Stimulated activated CD8-positive, alpha-beta memory T cell treated with anti-CD3 and anti-CD28 coated beads, Interleukin-2, amount 100 ng/mL, for 1 hour (primary cell): ENCODE measurements around the gene HGS.
"Not testable (repeated sequence)": the region's sequence is repeated elsewhere in the genome, so short reads cannot be mapped to it uniquely, and the experiment has no call there.

ENCODE experiments used
- DNase-seq, 2 donors: peaks; one replicate each; pipeline ENCODE4 v3.0.0-alpha.2; 2020; ENCODE audit warnings: low read depth in 2 of 2

The HGS gene

DNA sequence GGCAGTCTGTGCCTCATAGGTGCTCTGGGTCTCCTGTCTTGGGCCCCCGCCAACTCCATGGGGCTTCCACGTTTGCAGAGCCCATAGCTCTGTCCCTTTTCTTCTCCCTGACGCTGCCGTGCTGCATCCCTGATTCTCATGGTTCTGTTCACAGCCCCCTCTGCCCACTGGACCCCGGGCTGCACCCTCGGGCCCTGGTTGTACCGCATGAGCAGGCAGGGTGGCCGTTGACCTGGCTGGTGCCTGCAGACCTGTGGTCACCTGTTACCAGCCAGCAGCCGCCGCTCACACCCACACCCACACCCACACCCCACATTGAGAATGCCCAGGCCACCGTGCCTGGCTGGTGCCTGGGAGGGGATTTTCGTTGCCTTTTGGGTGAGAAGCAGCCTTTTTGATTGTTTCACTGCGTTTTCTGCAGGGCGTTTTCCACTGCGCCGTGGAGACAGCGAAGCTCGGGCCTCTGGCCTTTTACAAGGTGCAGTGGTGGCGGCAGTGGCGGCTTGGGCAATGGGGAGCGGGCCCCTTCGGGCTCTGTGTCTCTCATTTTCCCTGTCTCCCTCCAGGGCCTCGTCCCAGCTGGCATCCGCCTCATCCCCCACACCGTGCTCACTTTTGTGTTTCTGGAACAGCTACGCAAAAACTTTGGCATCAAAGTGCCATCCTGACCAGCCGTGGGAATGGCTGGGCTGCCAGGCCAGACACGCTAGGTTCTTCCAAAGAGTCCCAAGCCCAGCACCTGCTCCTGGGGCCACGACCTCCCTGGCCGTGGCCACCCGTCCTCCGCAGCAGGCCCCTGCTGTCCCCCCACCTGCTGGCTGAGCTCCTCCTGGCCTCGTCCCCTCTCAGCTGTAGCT is 35.8 kb downstream of the HGS start:
- no peak for DNase-seq

DNA sequence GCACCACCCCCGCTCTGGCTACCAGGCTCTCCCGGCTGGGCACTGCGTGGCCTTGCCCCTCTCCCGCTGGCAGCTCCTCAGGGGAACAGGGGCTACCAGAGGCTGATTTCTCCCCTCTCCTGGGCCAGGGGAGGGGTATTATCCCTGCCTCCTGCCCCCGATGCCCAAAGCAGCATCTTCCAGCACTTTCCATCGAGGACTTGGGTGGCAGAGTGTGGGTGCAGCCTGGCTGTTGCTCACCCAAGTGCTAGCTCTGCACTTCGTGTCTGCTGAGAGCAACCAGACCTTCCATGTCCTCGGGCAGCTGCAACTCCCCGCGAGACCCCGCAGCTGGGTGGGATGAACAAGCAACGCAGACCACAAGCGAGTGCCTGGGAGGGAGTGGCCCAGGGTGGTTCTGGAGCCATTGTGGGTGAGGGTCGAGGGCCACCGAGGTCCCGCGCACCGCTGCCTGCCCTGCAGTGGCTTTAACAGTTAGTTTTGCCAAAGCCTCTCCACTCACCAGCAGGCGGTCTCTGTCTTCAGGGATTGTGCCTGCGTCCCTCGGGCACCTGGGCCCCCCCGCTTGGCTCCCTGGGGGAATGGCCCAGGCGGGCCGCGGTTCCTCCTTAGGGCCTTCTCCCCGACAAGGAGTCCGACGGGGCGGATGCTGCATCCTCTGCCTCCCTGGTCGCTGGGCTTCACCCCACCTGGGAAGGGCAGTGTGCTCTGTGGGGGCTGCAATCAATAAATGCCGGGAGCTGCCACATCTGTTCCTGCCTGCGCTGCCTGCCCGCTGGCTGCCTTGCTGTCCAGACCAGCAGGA is 36.7 kb downstream of the HGS start:
- DNase-seq = no peak

DNA sequence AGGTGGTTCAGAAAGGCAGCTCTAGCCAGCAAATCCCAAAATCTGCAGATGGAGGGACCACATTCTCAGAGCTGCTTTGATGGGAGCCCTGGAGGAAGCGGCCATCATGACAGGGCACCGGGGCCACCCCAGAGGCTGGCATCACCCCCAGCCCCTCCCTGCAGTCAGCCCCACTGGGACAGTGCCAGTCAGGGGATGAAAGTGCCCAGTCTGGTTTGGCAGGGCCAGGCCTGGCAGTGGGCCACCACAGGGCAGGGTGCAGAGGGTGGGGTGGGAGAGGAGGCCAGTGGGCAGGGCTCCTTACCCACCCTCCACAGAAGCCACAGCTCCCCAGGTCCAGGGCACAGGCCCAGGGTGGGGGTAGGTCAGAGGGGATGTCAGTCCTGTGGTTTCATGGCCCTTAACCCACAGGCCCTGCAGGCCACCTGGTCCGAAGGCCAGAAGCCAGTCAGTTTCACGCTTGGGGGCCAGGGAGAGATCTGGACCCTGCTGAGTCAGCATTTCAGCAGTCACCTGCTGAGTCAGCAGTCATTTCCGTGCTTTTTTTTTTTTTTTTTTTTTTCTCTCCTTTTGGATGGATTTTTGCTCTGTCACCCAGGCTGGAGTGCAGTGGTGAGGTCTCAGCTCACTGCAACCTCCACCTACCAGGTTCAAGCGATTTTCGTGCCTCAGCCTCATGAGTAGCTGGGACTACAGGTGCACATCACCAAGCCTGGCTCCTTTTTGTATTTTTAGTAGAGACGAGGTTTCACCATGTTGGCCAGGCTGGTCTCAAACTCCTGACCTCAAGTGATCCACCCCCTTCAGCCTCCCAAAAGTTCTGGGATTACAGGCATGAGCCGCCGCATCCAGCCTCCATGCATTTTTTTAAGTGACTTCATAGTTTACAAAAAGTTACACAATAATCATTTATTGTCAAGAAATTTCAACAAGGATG is 38.6 kb downstream of the HGS start:
- no peak for DNase-seq

DNA sequence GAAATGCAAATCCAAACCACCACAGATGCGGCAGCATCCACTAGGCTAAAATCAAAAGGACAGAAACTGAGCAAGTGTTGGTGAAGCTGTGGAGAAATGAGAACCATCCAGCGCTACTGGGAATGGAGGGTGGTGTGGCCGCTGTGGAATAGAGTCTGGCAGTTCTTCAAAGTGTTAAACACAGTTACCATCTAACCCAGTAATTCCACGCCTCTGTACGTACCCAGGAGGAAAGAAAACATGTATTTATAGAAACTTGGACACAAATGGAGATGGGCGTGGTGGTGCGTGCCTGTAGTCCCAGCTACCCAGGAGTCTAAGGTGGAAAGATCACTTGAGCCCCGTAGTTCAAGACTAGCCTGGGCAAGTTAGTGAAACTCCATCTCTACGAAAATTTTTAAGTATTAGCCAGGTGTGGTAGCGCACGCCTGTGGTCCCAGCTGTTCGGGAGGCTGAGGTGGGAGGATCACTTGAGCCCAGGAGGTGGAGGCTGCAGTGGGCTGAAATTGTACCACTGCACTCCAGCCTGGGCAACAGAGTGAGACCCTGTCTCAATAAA is 39.9 kb downstream of the HGS start:
- no peak for DNase-seq

DNA sequence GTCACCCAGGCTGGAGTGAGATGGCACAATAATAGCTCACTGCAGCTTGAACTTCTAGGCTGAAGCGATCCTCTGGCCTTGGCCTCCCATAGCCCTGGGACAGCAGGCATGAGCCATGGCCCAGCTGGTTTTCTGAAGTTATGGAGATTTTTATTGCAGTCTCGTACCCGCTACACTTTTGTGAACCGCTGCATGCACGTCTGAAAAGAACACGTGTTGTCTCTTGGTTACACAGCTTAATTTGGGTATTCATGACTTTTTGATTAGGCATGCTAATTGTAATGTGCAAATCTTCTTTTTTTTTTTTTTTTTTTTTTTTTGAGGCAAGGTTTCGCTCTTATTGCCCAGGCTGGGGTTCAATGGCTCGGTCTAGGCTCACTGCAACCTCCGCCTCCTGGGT is 41.6 kb downstream of the HGS start:
- no peak for DNase-seq

DNA sequence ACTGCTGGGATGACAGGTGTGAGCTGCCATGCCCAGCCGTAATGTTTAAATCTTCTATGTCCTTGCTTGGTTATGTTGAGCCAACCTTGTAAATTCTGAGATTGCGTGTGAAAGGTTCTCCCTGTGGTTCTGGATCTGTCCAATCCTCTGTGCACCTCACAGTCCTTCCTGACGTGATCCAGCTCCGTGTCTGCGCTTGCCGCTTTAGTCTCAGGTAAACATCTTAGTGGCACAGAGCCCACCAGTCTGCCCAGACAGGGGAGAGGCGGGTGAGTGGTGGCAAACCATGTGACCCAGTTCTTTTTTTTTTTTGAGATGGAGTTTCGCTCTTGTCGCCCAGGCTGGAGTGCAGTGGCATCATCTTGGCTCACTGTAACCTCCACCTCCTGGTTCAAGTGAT is 42.2 kb downstream of the HGS start:
- no peak for DNase-seq

DNA sequence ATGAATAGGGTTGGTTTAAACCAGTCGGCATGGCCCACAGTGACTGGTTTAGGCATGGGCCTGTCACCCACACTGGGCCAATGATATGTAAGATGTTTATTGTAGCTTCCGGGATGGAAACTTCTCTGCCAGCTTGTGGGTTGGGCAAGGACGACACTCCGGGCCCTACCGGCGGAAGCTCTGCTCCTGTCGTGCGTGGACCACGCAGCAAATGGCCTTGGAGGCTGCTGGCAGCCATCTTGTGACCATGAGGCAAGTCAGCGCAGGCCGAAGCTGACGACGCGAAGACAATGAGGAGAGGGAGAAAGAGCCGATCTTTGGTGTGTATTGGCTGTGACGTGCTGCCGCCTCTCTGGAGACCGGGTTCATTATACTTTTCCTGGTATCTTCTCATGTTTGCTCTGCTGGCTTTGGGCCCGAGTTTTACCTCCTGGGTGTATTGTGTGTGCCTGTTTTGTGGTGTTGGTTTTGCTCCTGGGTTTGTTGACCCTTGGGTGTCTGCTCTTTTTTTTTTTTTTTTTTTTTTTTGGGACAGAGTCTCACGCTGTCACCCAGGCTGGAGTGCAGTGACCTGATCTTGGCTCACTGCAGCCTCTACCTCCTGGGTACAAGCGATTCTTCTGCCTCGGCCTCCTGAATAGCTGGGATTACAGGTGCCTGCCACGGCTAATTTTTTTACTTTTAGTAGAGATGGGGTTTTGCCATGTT is 43.7 kb downstream of the HGS start:
- DNase-seq = no peak

DNA sequence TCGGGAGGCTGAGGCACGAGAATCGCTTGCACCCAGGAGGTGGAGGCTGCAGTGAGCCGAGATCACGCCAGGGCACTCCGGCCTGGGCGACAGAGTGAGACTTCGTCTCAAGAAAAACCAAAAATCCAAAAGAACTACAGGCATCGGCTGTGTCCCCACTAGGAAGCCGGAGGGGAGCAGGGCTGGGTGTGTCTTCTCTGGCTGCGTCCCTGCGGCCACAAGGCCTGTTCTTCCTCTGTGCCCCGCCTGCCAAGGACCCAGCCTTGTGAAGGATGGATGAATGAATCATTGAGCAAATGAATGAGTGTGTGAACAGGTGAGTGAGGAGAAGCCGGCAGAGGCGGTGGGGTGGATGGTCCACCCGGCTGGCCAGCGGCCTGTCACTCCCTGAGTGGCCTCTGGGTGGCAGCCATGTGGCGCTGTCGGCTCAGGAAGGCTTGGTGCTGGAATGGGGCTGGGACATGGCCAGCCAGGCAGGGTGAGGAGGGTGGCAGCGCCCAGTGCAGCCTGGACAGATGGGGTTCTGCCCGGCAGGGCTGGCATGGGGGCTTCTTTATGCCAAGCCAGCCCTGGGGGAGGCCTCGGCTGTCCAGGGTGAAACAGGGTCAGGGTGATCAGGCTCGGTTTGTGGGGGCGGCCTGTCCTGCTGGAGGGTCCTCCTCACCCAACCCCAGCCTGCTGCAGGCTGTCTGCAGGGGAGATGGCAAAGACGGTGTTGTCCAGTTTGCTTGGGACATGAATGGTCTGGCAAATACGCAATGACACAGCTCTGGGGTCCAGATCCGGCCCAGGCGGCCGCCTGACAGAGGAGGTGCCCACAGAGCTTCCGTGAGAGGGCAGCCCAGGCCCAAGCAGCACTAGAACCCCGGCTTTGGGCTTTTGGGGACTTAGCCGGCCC is 49.9 kb downstream of the HGS start:
- no peak for DNase-seq

DNA sequence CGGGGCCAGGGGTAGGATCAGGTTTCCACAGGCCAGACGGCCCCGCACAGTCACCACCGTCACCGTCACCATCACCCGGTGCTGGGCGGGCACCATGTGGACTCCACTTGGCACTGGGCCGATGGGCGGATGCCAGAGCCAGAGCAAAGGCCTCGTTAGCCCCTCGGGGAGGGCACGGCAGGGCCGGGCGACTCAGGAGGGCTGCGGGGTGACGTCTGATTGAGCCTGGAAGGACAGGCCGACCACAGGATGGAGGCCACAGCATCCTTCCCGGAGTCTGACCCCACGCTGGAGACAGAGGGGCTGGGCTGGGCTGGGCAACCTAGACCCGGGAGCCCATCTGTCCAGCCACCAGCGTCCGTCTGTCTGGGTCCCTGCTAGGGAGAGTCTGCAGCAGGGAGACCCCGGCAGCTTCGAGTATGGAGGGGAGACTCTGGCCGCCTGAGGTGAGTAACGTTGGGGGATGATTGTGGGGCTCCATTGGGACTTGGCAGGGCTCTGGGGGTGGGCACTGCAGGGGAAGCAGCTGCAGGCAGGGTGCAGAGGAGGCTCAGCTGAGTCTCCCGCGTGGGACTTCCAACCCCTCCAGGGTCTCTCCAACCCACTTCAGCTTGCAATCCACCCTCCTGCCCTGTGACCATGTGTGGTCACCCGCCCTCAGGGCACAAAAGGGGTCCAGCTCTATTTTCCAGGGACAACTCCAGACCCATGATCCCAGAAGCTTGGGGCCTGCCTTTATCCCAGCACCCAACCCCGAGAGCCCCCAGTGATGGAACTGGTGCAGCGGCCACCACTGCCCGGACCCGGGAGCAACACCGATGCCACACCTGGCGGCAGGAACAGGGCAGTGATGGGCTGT is 50.8 kb downstream of the HGS start:
- DNase-seq = no peak

DNA sequence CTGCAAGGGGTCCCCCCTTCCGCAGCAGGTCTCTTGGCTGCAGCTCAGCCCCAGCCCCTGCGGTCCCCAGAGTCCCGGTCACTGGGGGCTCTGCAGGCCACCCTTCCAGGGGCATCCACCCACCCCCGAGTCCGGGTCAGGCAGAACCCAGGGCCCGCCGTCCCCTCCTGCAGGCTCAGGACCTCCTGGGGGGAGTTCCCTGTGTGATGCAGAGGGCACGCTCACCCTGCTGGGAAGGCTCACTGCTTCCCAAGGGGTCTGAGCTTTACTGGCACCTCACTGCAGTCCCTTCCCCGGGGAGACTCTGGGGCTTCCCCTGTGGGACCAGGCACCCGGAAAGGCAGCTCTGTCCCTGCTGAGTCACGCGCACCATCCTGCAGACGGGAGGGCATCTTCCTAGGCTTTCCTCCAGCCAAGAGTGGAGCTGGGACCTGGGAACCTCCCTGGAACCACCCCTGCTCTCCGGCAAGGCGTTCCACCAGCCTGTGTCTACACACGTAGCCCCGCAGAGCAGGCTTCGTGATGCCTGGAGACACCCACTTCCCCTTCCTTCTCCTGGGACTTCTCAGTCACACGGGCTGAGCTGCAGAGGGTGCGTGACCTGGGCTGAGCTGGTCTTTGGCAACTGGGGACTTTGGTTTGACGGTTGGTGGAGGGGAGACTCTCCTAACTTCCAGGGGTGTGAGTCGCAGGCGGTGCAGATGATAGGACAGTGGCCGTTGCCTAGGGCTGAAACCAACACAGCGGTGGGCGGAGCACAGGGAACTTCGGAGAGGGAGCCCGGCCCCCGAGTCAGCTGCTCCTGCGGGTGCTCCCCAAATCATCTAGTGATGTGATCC is 51.7 kb downstream of the HGS start:
- DNase-seq = no peak

DNA sequence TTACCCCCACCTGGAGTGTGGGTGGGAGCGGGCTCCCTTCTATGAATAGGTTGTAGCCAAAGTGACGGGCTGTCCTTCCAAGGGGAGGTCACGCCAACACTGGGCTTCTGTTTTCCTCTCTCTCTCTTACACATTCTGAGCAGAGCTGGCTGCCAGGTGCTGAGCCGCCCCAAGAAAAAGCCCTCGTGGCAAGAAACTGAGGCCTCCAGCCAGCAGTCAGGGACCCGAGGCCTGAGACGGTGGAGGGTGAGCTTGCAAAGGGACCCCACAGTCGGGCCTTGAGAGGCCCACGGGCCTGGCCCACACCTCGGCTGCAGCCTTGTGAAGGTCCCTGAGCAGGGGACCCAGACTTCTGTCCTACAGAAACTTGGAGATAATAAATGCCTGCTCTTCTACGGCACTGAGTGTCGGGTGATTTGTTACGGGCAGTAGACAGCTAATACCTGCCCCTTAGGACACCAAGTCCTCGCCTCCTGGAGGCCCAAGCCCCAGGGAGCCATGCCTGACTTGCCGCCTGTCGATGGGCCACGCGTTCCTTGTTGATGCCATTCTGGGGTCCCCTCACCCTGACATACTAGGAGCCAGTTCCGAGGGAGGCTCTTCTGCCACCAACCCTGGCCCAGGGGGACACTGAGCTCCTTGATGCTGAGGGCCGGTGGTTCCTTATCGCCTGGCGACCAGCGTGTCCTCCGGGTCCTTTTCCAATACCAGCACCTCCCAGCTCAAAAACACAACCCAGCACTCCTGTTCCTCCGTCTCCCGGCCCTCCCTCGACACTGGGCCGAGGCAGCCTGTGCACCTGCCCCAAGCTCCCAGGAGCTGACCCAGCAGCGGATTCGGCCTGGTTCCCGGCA is 54.4 kb downstream of the HGS start:
- no peak for DNase-seq

DNA sequence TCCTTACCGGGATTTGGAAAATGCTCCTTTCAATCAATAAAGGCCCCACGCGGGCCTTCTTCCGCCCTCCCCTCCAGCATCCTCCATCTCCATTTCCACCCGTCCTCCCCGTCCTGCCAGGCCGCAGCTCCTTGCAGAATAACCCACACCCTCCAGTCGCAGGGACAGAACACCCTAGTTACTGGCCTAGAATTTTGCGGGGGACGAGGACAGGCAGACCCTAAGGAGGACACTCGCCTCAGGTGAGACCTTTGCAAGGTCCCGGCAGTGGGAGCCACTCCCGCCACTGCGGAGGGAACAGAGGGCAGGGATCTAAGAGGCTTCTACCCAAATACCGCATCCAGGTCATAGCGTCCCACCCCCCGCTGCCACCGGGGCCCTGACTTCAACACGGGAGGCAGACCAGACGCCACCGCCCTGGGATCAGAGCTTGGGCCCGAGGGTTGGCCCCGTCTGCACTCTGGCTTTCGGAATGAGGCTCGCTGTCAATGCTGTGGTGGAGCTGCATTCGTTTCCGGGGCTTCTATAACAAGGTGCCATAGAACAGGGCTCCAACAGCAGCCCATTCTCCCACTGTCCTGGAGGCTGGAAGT is 55.1 kb downstream of the HGS start:
- DNase-seq = no peak

DNA sequence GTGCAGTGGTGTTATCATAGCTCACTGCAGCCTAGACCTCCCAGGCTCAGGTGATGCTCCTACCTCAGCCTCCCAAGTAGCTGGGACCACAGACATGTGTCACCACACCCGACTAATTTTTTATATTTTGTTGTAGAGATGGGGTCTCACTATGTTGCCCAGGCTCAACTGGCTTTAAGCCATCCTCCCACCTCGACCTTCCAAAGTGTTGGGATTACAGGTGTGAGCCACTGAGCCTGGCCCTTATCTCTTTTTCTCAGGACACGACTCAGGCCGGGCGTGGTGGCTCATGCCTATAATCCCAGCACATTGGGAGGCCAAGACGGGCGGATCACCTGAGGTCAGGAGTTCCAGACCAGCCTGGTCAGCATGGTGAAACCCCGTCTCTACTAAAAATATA is 55.8 kb downstream of the HGS start:
- not testable (repeated sequence) for DNase-seq

DNA sequence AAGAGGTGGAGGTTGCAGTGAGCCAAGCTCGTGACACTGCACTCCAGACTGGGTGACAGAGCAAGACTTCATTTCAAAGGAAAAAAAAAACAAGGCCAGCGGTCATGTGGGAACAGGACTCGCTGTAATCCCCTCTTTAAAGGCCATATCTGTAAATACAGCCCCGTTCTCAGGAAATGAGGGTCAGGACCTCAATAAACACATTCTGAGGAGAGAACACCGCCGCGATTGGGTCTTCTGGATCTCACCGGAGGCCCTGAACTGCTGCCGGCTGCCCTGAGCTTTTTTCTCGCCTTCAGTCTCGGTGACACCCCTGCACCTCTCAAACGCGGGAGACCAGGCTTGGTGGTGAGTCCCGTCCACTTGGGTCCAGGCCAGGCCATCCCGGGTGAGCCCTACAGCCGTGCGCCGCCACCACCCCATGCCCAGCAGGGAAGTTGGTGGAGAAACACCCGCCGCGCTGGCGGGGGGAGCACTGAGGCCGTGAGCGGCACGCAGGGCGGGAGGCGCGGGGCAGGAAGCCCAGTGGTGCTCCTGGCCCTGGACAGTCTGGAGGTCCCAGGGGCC is 56.7 kb downstream of the HGS start:
- no peak for DNase-seq

DNA sequence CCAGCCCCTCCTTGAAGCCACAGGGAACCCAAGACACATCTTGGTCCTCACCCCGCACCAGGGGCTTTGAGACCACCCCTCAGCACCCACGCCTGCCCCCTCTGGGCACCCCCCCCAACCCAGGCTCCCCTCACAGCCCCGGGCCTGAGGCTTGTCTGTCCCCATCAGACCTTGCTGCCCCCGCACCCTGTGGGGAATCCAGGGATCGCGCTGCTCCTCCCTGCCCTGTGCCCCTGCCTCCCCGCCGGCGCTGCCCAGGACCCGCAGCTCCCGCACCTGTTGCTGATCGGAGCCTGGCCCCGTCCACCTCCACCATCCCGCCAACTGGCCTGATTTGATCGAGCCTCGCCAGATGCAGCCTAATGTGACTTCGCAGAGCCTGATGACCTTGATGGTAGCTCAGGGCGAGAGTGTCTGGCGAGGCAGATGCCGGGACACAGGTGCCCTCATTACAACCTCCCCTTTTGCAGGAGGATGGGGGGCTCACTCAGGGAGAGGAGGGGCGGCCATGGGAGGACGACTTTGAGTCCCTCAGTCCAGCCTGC is 57.3 kb downstream of the HGS start:
- DNase-seq = no peak
